HEK293T (cell line): ENCODE results near the gene ORMDL2.

Source experiments
- BHLHE40 ChIP-seq: fragments of 450-650 bp; IDR thresholded peaks from 2 replicates; pipeline ENCODE4 v1.6.1; 2016; ENCODE audit warnings: mild to moderate bottlenecking, moderate library complexity, borderline replicate concordance
- ELF4 ChIP-seq: fragments of 450-650 bp; IDR thresholded peaks from 2 replicates; pipeline ENCODE4 v1.6.1; 2017; ENCODE audit warnings: antibody characterized with exemption
- FOXA1 ChIP-seq: fragments of 450-650 bp; IDR thresholded peaks from 2 replicates; pipeline ENCODE4 v1.6.1; 2016; ENCODE audit warnings: mild to moderate bottlenecking
- FOXK2 ChIP-seq: fragments of 450-650 bp; IDR thresholded peaks from 2 replicates; pipeline ENCODE4 v1.6.1; 2016; ENCODE audit warnings: mild to moderate bottlenecking
- FOXM1 ChIP-seq: fragments of 450-650 bp; IDR thresholded peaks from 2 replicates; pipeline ENCODE4 v1.6.1; 2017; ENCODE audit warnings: mild to moderate bottlenecking, borderline replicate concordance
- HDGF ChIP-seq: fragments of 450-650 bp; IDR thresholded peaks from 2 replicates; pipeline ENCODE4 v1.6.1; 2017; ENCODE audit warnings: antibody characterized with exemption, borderline replicate concordance
- L3MBTL2 ChIP-seq: fragments of 450-650 bp; conservative IDR thresholded peaks from 2 replicates; pipeline ENCODE4 v1.6.1; 2016; ENCODE audit warnings: mild to moderate bottlenecking
- NFRKB ChIP-seq: fragments of 450-650 bp; IDR thresholded peaks from 2 replicates; pipeline ENCODE4 v1.6.1; 2016; ENCODE audit warnings: mild to moderate bottlenecking, moderate library complexity
- PKNOX1 ChIP-seq: fragments of 450-650 bp; IDR thresholded peaks from 2 replicates; pipeline ENCODE4 v1.6.1; 2016
- SUZ12 ChIP-seq: fragments of 450-650 bp; IDR thresholded peaks from 2 replicates; pipeline ENCODE4 v1.6.1; 2016; ENCODE audit warnings: mild to moderate bottlenecking
- TARDBP ChIP-seq: fragments of 450-650 bp; IDR thresholded peaks from 2 replicates; pipeline ENCODE4 v1.6.1; 2016

DNA sequence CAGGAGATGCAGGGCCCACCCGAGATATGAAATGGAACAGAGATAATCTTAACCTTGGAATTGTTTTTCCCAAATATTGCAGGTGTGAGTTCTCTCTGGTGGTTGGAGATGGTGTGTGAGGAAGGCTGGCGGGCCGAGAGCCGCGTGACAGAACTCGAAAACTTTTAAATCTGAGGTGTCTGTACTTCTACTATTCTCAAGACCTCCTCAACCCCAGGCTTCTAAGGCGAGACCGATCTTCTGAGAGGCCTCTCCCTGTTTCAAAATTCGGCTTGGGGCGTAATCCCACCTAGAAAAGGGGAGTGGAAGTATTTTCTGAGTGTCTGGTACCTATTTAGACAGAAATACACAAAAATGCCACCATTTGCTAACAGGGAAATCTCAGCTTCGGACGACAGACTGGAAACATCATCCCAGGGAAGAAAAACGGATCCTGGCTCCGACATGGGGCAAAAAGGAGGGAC, 928 bp upstream of the ORMDL2 start:
- TF ChIP-seq NFRKB (no peak), BHLHE40 (no peak), FOXK2 (no peak), TARDBP (no peak), ELF4 (no peak), FOXM1 (no peak), L3MBTL2 (no peak), FOXA1 (no peak), PKNOX1 (no peak), SUZ12 (no peak), HDGF (no peak)
